Breast epithelium (tissue), 3 donors: ENCODE measurements around the gene PNKD.

Source experiments
- CTCF ChIP-seq, 3 donors: fragments of 450-650 bp; IDR thresholded peaks; one replicate each; pipeline ENCODE4 v1.5.1; 2016 to 2017; ENCODE audit warnings: antibody characterized with exemption in 3 of 3, mild to moderate bottlenecking in 3 of 3, moderate library complexity in 3 of 3
- POLR2A ChIP-seq: fragments of 450-650 bp; IDR thresholded peaks from one replicate; pipeline ENCODE4 v1.6.1; 2016; ENCODE audit warnings: antibody characterized with exemption, mild to moderate bottlenecking, moderate library complexity
- POLR2AphosphoS5 ChIP-seq, 3 donors: sonication (generic); formaldehyde crosslinking; IDR thresholded peaks; one replicate each; pipeline ENCODE4 v1.6.1; 2017; ENCODE audit warnings: antibody characterized with exemption in 3 of 3

- no peak for TF ChIP-seq CTCF (IDR thresholded peaks at IDR 0.05)
- no peak for TF ChIP-seq POLR2AphosphoS5 (IDR thresholded peaks at IDR 0.05)
- TF ChIP-seq POLR2A, result no peak
Observed at GRCh38 chr2:218395090-218395444, 124.7 kb downstream of the PNKD start.
